Measurements from ENCODE around the gene ZMYND8.
"Not testable (repeated sequence)": the region's sequence is repeated elsewhere in the genome, so short reads cannot be mapped to it uniquely, and the experiment has no call there.

DNA sequence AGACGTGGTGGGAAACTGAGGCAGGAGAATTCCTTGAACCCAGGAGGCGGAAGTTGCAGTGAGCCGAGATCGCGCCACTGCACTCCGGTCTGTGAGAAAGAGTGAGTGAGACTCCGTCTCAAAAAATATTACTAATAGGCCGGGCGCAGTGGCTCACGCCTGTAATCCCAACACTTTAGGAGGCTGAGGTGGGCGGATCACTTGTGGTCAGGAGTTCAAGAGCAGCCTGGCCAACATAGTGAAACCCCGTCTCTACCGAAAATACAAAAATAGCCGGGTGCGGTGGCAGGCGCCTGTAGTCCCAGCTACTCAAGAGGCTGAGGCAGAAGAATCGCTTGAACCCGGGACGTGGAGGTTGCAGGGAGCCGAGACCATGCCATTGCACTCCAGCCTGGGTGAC lies 116.4 kb downstream of the ZMYND8 start:
- TF ChIP-seq EZH2 (IDR thresholded peaks at IDR 0.05; ENCODE audit: borderline replicate concordance, low read length), result not testable (repeated sequence)
- TF ChIP-seq, protein P1, sequence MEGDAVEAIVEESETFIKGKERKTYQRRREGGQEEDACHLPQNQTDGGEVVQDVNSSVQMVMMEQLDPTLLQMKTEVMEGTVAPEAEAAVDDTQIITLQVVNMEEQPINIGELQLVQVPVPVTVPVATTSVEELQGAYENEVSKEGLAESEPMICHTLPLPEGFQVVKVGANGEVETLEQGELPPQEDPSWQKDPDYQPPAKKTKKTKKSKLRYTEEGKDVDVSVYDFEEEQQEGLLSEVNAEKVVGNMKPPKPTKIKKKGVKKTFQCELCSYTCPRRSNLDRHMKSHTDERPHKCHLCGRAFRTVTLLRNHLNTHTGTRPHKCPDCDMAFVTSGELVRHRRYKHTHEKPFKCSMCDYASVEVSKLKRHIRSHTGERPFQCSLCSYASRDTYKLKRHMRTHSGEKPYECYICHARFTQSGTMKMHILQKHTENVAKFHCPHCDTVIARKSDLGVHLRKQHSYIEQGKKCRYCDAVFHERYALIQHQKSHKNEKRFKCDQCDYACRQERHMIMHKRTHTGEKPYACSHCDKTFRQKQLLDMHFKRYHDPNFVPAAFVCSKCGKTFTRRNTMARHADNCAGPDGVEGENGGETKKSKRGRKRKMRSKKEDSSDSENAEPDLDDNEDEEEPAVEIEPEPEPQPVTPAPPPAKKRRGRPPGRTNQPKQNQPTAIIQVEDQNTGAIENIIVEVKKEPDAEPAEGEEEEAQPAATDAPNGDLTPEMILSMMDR (IDR thresholded peaks at IDR 0.05; ENCODE audit: low read length), result not testable (repeated sequence)

Data from OCI-LY1 (cell line).